Body of pancreas (tissue), 4 donors: ENCODE measurements around the gene WNT9A.

ENCODE experiments used
- POLR2A ChIP-seq, 3 donors: fragments of 450-650 bp; IDR thresholded peaks; one replicate each; pipeline ENCODE4 v1.6.1; 2016; ENCODE audit warnings: antibody characterized with exemption in 3 of 3, mild to moderate bottlenecking in 2 of 3
- TF ChIP-seq, protein P1 (sequence below), 7 experiments: fragments of 450-650 bp in 4 of 7; fragments of 200-600 bp in 3 of 7; sonication (generic) in 3 of 7; IDR thresholded peaks; one replicate each; pipeline ENCODE4 v1.5.1; 2016 to 2019; ENCODE audit warnings: antibody characterized with exemption in 7 of 7

DNA sequence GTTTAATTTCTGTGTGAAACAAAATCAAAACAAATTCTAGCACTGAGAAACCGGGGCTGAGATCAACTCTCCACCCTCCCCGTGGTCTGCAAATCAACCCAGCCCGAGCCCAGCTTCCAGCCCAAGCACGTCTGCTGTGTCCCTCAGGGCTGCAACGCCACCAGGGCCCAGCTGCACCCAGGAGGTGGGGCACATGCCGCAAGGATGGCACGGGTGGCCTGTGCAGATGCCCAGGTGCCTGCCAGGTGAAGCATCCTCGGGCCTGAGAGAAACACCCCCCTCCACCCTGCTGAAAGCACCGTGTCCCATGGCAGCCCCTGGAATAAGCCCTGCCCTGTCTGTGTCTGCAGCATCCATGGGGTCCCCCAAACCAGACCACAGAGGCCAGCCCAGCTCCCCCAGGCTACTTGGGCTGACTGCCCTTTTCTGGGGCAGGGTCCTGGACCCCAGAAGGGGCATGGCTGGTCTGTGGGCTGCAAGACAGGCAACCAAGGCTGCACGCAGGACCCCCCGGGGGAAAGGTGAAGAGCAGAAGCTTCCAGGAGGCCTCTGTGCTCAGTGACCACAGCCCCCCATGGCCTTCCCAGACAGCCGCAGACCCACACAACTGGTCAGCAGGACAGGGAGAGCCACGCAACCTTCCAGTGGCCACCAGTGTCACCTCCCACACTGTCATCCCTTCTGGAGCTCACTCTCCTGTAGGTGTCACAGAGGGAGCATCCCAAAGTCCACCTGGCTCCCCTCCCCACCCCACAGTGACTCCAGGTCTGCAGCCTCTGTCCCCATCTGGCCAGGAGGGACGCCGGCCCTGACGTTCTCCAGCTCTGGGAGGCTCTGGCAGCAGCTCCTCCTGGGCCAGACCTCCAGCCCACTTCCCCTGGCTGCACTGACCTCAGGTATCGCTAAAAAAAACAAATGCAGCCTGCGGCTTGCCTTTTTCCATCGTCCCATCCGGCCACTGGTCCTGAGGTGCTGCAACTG is 7.7 kb downstream of the WNT9A start:
- TF ChIP-seq, protein P1, sequence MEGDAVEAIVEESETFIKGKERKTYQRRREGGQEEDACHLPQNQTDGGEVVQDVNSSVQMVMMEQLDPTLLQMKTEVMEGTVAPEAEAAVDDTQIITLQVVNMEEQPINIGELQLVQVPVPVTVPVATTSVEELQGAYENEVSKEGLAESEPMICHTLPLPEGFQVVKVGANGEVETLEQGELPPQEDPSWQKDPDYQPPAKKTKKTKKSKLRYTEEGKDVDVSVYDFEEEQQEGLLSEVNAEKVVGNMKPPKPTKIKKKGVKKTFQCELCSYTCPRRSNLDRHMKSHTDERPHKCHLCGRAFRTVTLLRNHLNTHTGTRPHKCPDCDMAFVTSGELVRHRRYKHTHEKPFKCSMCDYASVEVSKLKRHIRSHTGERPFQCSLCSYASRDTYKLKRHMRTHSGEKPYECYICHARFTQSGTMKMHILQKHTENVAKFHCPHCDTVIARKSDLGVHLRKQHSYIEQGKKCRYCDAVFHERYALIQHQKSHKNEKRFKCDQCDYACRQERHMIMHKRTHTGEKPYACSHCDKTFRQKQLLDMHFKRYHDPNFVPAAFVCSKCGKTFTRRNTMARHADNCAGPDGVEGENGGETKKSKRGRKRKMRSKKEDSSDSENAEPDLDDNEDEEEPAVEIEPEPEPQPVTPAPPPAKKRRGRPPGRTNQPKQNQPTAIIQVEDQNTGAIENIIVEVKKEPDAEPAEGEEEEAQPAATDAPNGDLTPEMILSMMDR (IDR thresholded peaks at IDR 0.05): no peak
- TF ChIP-seq POLR2A (IDR thresholded peaks at IDR 0.05): no peak
